ENCODE data around the gene NKX2-2.

- no peak for TF ChIP-seq EZH2 (IDR thresholded peaks at IDR 0.05; ENCODE audit: borderline replicate concordance, low read depth, low read length, severe bottlenecking)
- no peak for TF ChIP-seq CTCF (IDR thresholded peaks at IDR 0.05; ENCODE audit: extremely low read depth in 1 of 2, insufficient read depth in 1 of 2, low read depth in 1 of 2, low read length in 2 of 2)
- no peak for TF ChIP-seq MAX (IDR thresholded peaks at IDR 0.05; ENCODE audit: insufficient read depth, insufficient read length)
- no peak for TF ChIP-seq POLR2A (IDR thresholded peaks at IDR 0.05; ENCODE audit: low read depth, low read length)
- TF ChIP-seq JUN (IDR thresholded peaks at IDR 0.05; ENCODE audit: borderline replicate concordance, insufficient read depth, insufficient read length, low read depth): no peak
Measured at GRCh38 chr20:21504323-21504722, 9.5 kb downstream of the NKX2-2 start.
